Thymus (tissue), 11 donors: Measurements from ENCODE around the gene ARHGEF7. TPM values are rescaled to one million over a fixed set of nuclear protein-coding genes. Genes with fewer than 3 reads are reported as not detected.

Source experiments
- DNase-seq, 9 donors: peaks; one replicate each; pipeline ENCODE4 v3.0.0-alpha.2; 2013; ENCODE audit warnings: low spot score in 9 of 9, low read depth in 6 of 9, missing footprints in 1 of 9
- H3K27ac ChIP-seq, 2 donors: one replicate each; pipeline ENCODE4 v1.5.1; 2013; ENCODE audit warnings: control low read depth in 1 of 2, low read depth in 1 of 2, low read length in 1 of 2, mild to moderate bottlenecking in 1 of 2, moderate library complexity in 1 of 2
- H3K27me3 ChIP-seq, 2 donors: one replicate each; pipeline ENCODE4 v1.5.1; 2013; ENCODE audit warnings: low read length in 1 of 2; ENCODE audit not compliant: control insufficient read depth in 2 of 2, insufficient read depth in 1 of 2
- H3K36me3 ChIP-seq, 2 donors: one replicate each; pipeline ENCODE4 v1.5.1; 2013; ENCODE audit warnings: low read length in 1 of 2, mild to moderate bottlenecking in 1 of 2, moderate library complexity in 1 of 2; ENCODE audit not compliant: control insufficient read depth in 2 of 2, insufficient read depth in 2 of 2
- H3K4me1 ChIP-seq, 2 donors: one replicate each; pipeline ENCODE4 v1.5.1; 2013; ENCODE audit warnings: low read length in 2 of 2; ENCODE audit not compliant: control insufficient read depth in 2 of 2, insufficient read depth in 2 of 2
- H3K4me3 ChIP-seq, 2 donors: one replicate each; pipeline ENCODE4 v1.5.1; 2013; ENCODE audit warnings: low read length in 2 of 2, control low read depth in 1 of 2, mild to moderate bottlenecking in 1 of 2
- H3K9me3 ChIP-seq, 2 donors: one replicate each; pipeline ENCODE4 v1.5.1; 2013; ENCODE audit warnings: low read length in 1 of 2, mild to moderate bottlenecking in 1 of 2; ENCODE audit not compliant: control insufficient read depth in 2 of 2, insufficient read depth in 1 of 2
- WGBS: extraction: QIAGEN DNeasy Blood & Tissue Kit; methylation state at CpG from one replicate; pipeline ENCODE4 v1.1.7; 2013; 5-methylcytosine and 5-hydroxymethylcytosine counted together
- polyA plus RNA-seq: library from polyadenylated mRNA; stranded (reverse); fragments of 200-250 nt; gene quantifications from one replicate; pipeline ENCODE4 v1.2.3, GENCODE V29; 2013
- total RNA-seq: library from RNA; stranded (reverse); fragments of 120-200 nt; gene quantifications from one replicate; pipeline ENCODE4 v1.2.4, GENCODE V29; 2013
- donor health status: healthy.

The ARHGEF7 gene
- total and polyA plus RNA-seq, 2 donors = 60.4 to 71.9 TPM

DNA sequence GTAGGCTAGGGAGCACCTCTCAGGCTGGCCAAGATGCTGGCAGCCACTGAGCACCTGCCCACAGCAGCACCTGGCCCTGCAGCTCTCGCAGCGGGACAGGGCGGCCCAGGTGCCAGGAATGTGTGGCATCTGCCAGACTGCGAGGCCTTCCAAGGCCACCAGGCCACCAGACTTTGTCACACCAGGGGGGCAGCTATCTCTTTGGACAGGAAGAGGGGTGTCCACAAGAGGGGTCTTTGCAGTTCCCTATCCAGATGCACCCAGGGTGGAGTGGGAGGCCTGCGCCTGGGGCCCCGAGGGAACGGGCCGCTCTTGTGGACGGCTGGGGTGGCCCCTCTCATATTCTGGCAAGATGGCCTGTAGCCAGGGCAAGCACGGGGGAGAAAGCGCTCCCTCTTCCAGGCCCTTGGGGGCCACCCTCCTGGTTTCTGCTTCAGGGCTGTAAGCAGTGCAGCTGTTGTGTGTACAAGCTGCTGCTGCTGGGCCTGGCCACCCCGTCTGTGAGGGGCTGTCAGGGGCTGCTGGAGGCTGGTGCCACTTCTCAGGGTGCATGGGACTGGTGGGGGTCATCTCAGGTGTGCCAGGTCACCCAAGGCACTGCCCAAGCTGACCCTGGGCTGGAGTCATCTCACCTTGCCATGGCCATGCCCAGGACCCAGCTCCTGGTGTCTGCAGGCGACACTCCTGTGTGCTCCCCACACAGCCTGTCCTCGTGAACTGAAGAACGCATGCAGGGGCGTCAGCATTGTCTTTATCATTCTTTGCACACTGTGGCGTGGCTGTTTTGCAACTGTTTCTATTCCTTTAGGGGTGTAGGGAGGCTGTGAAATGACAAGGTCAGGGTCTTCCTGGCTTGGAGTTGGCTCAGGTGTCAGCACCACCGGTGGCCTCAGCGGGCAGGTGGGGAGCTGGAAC lies 207.1 kb downstream of the ARHGEF7 start:
- Histone ChIP-seq H3K9me3 (no peaks in the 10 kb centered on the region), H3K27ac (no peak overlapping the region), H3K4me1 (peaks cover 0 to 3% of the 10 kb centered on the region in 2 donors), H3K36me3 (peaks cover 0 to 4% of the 10 kb centered on the region in 2 donors), H3K4me3 (no peak overlapping the region), H3K27me3 (no peaks in the 10 kb centered on the region)
- WGBS = 91% methylated on average over 19 of the region's 19 CpGs
- no peak for DNase-seq

DNA sequence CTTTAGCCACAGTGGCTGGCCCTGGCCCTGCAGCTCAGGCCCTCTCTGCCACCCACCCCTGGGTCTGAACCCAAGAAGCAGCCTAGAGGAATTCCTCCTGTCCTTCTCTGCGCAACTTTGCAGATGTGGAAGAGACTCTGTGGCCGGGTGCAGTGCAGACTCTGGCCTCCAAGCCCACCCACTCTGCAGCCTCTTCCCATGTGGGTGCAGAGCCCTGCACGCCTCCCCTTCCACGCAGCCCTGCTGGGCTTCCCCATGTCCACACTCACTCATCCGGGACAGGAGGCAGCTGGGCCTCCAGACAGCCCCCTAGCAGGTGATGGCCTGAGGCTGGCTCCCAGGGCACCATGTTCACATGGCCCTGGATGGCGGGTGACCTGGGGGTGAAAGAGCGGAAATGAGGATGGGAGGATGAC lies 207.8 kb downstream of the ARHGEF7 start:
- Histone ChIP-seq H3K4me1 (peaks cover 0 to 3% of the 10 kb centered on the region in 2 donors), H3K27ac (no peak overlapping the region), H3K4me3 (no peak overlapping the region), H3K27me3 (no peaks in the 10 kb centered on the region), H3K9me3 (no peaks in the 10 kb centered on the region), H3K36me3 (peaks cover 0 to 4% of the 10 kb centered on the region in 2 donors)
- DNase-seq = no peak
- 93% methylated on average over 7 of the region's 7 CpGs for WGBS

DNA sequence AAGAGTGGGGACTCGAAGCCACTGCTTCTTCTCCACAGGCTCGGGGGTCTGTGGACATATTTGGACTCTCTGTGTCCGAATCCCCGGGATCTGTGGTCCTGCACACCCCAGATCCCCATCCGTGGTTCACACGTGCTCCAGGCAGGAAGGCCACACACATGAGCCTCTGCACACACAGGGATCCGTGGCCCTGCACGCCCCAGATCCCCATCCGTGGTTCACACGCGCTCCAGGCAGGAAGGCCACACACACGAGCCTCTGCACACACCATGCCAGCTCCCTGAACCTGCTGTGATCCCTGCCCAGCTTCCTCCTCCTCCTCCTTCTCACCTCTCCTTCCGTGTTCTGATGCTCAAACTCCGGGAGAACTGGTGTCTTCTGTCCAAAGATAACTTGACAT lies 208.4 kb downstream of the ARHGEF7 start:
- no peaks in the 10 kb centered on the region for H3K27me3 ChIP-seq
- H3K4me1 ChIP-seq = peaks cover 0 to 3% of the 10 kb centered on the region in 2 donors
- WGBS = 89% methylated on average over 14 of the region's 14 CpGs
- no peak overlapping the region for H3K4me3 ChIP-seq
- no peak overlapping the region for H3K27ac ChIP-seq
- H3K36me3 ChIP-seq = peaks cover 0 to 4% of the 10 kb centered on the region in 2 donors
- DNase-seq = no peak
- H3K9me3 ChIP-seq = no peaks in the 10 kb centered on the region

- Histone ChIP-seq H3K4me1 (peaks cover 0 to 3% of the 10 kb centered on the region in 2 donors), H3K27ac (no peak overlapping the region), H3K4me3 (no peak overlapping the region), H3K36me3 (peaks cover 0 to 1% of the 10 kb centered on the region in 2 donors), H3K9me3 (no peaks in the 10 kb centered on the region), H3K27me3 (no peaks in the 10 kb centered on the region)
- DNase-seq = peak in 3 of 9 donors; percentile 5 to 15 (median 10)
- 74% methylated on average over 17 of the region's 17 CpGs for WGBS
These were observed 209.0 kb downstream of the ARHGEF7 start for GRCh38 chr13:111323950-111324651.

DNA sequence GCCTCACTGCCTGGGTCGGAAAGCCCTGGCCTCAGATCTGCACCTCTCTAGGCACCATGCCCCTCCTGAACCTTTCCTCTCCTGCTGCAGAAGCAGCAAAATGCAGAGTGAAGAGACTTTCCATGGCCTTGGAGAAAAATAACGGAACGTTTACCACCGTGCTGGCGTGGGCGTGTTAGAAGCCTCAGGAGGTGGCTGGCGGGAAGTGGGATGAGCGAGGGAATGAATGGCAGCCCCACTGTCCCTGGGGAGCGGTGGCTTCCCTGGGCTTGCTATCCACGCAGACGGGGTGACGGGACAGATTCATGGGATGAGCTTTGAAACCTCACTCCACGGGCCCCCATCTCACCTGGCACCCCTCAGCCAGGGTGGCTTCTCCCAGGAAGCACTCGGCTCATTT lies 209.6 kb downstream of the ARHGEF7 start:
- DNase-seq = no peak
- peaks cover 0 to 3% of the 10 kb centered on the region in 2 donors for H3K4me1 ChIP-seq
- H3K9me3 ChIP-seq = no peaks in the 10 kb centered on the region
- no peaks in the 10 kb centered on the region for H3K27me3 ChIP-seq
- H3K36me3 ChIP-seq = no peaks in the 10 kb centered on the region
- 89% methylated on average over 14 of the region's 14 CpGs for WGBS
- H3K27ac ChIP-seq = no peak overlapping the region
- H3K4me3 ChIP-seq = no peak overlapping the region

GRCh38 chr13:111325146-111325890 lies 210.2 kb downstream of the ARHGEF7 start:
- H3K9me3 ChIP-seq = no peaks in the 10 kb centered on the region
- no peak for DNase-seq
- H3K27ac ChIP-seq = no peak overlapping the region
- H3K36me3 ChIP-seq = no peaks in the 10 kb centered on the region
- peaks cover 0 to 3% of the 10 kb centered on the region in 2 donors for H3K4me1 ChIP-seq
- no peaks in the 10 kb centered on the region for H3K27me3 ChIP-seq
- no peak overlapping the region for H3K4me3 ChIP-seq
- WGBS = 88% methylated on average over 28 of the region's 28 CpGs

DNA sequence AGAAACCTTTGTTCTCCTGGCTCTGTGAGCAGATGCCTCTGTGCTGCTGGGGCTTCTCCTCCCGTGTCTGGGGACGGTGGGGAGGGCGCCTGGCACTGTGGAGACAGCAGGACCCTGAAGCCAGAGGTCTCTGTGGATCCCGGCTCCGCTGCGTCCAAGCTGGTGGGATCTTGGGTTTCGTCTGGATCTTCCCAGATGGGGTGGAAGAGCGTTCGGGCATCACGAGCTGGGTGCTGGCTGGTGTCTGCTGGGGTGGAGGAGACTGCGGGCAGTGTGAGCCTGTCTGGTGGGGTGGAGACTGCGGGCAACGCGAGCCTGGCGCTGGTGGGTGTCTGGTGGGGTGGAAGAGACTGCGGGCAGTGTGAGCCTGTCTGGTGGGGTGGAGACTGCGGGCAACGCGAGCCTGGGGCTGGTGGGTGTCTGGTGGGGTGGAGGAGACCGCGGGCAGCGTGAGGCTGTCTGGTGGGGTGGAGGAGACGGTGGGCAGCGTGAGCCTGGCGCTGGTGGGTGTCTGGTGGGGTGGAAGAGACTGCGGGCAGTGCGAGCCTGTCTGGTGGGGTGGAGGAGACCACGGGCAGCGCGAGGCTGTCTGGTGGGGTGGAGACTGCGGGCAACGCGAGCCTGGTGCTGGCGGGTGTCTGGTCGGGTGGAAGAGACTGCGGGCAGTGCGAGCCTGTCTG lies 211.0 kb downstream of the ARHGEF7 start:
- DNase-seq = no peak
- peaks cover 0 to 3% of the 10 kb centered on the region in 2 donors for H3K4me1 ChIP-seq
- no peaks in the 10 kb centered on the region for H3K9me3 ChIP-seq
- WGBS = 87% methylated on average over 37 of the region's 37 CpGs
- H3K4me3 ChIP-seq = no peak overlapping the region
- no peak overlapping the region for H3K27ac ChIP-seq
- H3K36me3 ChIP-seq = no peaks in the 10 kb centered on the region
- H3K27me3 ChIP-seq = no peaks in the 10 kb centered on the region

- Histone ChIP-seq H3K4me1 (peaks cover 0 to 3% of the 10 kb centered on the region in 2 donors), H3K27me3 (no peaks in the 10 kb centered on the region), H3K4me3 (no peak overlapping the region), H3K36me3 (no peaks in the 10 kb centered on the region), H3K9me3 (no peaks in the 10 kb centered on the region), H3K27ac (no peak overlapping the region)
- WGBS = 95% methylated on average over 15 of the region's 15 CpGs
- no peak for DNase-seq
These were observed 211.5 kb downstream of the ARHGEF7 start for GRCh38 chr13:111326621-111326965.
